Fibroblast of the aortic adventitia (primary cell): Measurements from ENCODE around the gene LIFR. TPM values are rescaled to one million over a fixed set of nuclear protein-coding genes. Genes with fewer than 3 reads are reported as not detected.

Experiments used
- DNase-seq: peaks from one replicate; pipeline ENCODE4 v3.0.0-alpha.2; 2010; ENCODE audit warnings: low read depth
- H3K4me3 ChIP-seq: 2 replicates; pipeline ENCODE4 v1.5.1; 2011; ENCODE audit warnings: low read depth, mild to moderate bottlenecking, control low read depth, low read length, moderate library complexity
- CTCF ChIP-seq: IDR thresholded peaks from 2 replicates; pipeline ENCODE4 v1.5.1; 2011; ENCODE audit warnings: mild to moderate bottlenecking, low read length, control low read depth, inconsistent platforms; ENCODE audit not compliant: insufficient read depth
- total RNA-seq: library from RNA; depleted of rRNA; stranded (reverse); fragments of >200 nt; gene quantifications from 2 replicates; pipeline ENCODE4 v1.2.3, GENCODE V29; 2012; ENCODE audit warnings: low replicate concordance

LIFR gene
- total RNA-seq, 1 donor = 45.0 TPM

- no peak for TF ChIP-seq CTCF
- no peak for DNase-seq
- H3K4me3 ChIP-seq = no peak overlapping the region
Observed at GRCh38 chr5:38442247-38442573, 114.2 kb downstream of the LIFR start.

GRCh38 chr5:38441453-38442246 lies 114.8 kb downstream of the LIFR start:
- no peak overlapping the region for H3K4me3 ChIP-seq
- DNase-seq = peak; percentile 94
- peak; percentile 97 for TF ChIP-seq CTCF

- H3K4me3 ChIP-seq = no peak overlapping the region
- DNase-seq = no peak
- no peak for TF ChIP-seq CTCF
Observed at GRCh38 chr5:38438757-38439156, 117.7 kb downstream of the LIFR start.

GRCh38 chr5:38434966-38435705 lies 121.3 kb downstream of the LIFR start:
- no peak overlapping the region for H3K4me3 ChIP-seq
- DNase-seq = peak; percentile 69
- no peak for TF ChIP-seq CTCF

GRCh38 chr5:38433160-38433861 lies 123.1 kb downstream of the LIFR start:
- peak; percentile 42 for TF ChIP-seq CTCF
- DNase-seq = peak; percentile 80
- no peak overlapping the region for H3K4me3 ChIP-seq

GRCh38 chr5:38431242-38431853 lies 125.1 kb downstream of the LIFR start:
- no peak for DNase-seq
- TF ChIP-seq CTCF = no peak

More at GRCh38 chr5:38431242-38431853, 125.1 kb downstream of the LIFR start:
- H3K4me3 ChIP-seq = no peak overlapping the region
